ENCODE measurements around the gene DNAJB4.

The DNAJB4 gene

DNA sequence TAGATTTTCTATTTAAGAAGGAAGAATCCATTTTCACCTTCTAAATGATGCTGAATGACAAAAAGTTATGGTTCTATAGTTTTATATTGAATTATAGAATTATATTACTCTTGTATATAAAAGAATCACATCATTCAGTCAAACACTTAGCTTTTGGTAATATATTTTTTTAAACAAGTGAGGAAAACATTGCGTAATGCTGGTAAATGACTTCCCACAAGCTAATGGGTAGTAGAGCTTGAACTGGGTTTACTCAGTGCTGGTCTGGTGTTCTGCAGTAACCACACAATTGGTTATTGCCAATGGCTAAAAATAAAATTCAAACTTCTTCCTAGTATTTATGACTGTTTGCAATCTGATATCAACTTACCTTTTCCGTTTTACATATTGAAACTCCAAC lies 30.4 kb downstream of the DNAJB4 start:
- no peak overlapping the region for H3K4me3 ChIP-seq (IDR thresholded peaks at IDR 0.05; ENCODE audit: insufficient read depth, low read depth, low read length)
- H2AFZ ChIP-seq (ENCODE audit: low read depth), result no peak overlapping the region
- H3K27ac ChIP-seq, result no peak overlapping the region
- H3K4me1 ChIP-seq (ENCODE audit: low read depth, poor library complexity, severe bottlenecking), result no peaks in the 10 kb centered on the region
- no peak overlapping the region for H3K4me2 ChIP-seq
- no peak for TF ChIP-seq CTCF (conservative IDR thresholded peaks at IDR 0.05; ENCODE audit: low read depth, low read length)
- no peaks in the 10 kb centered on the region for H3K79me2 ChIP-seq (ENCODE audit: insufficient read depth, low read depth)
- H4K20me1 ChIP-seq (ENCODE audit: insufficient read depth), result no peaks in the 10 kb centered on the region
- no peaks in the 10 kb centered on the region for H3K36me3 ChIP-seq (ENCODE audit: insufficient read depth)
- no peak overlapping the region for H3K9ac ChIP-seq
- H3K27me3 ChIP-seq (ENCODE audit: insufficient read depth, low read depth), result no peaks in the 10 kb centered on the region

DNA sequence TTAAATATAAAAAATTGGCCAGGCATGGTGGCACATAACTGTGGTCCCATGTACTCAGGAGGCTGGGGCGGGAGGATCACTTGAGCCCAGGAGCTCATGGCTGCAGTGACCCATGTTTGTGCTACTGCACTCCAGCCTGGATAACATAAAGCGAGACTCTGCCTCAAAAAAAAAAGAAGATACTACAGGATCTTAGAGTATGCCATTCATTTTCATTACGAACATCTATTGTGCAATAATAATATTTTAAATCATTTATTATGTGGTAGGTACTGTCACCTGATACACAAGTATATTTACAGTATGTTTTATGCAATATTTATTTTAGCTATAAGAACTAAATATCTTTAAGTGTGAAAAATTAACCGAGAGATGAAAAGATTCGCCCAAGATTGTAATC lies 31.7 kb downstream of the DNAJB4 start:
- Histone ChIP-seq H3K36me3 (ENCODE audit: insufficient read depth) (no peaks in the 10 kb centered on the region), H3K4me1 (ENCODE audit: low read depth, poor library complexity, severe bottlenecking) (no peaks in the 10 kb centered on the region), H3K27ac (no peak overlapping the region), H3K27me3 (ENCODE audit: insufficient read depth, low read depth) (no peaks in the 10 kb centered on the region), H4K20me1 (ENCODE audit: insufficient read depth) (no peaks in the 10 kb centered on the region), H3K9ac (no peak overlapping the region), H2AFZ (ENCODE audit: low read depth) (no peak overlapping the region), H3K4me3 (IDR thresholded peaks at IDR 0.05; ENCODE audit: insufficient read depth, low read depth, low read length) (no peak overlapping the region), H3K4me2 (no peak overlapping the region), H3K79me2 (ENCODE audit: insufficient read depth, low read depth) (no peaks in the 10 kb centered on the region)
- TF ChIP-seq CTCF (conservative IDR thresholded peaks at IDR 0.05; ENCODE audit: low read depth, low read length), result no peak

- H3K9ac ChIP-seq, result no peak overlapping the region
- H3K27me3 ChIP-seq (ENCODE audit: insufficient read depth, low read depth), result no peaks in the 10 kb centered on the region
- H3K4me2 ChIP-seq, result no peak overlapping the region
- no peaks in the 10 kb centered on the region for H3K4me1 ChIP-seq (ENCODE audit: low read depth, poor library complexity, severe bottlenecking)
- H3K27ac ChIP-seq, result no peak overlapping the region
- H2AFZ ChIP-seq (ENCODE audit: low read depth), result no peak overlapping the region
- TF ChIP-seq CTCF (conservative IDR thresholded peaks at IDR 0.05; ENCODE audit: low read depth, low read length), result no peak
- no peaks in the 10 kb centered on the region for H4K20me1 ChIP-seq (ENCODE audit: insufficient read depth)
- H3K79me2 ChIP-seq (ENCODE audit: insufficient read depth, low read depth), result no peaks in the 10 kb centered on the region
- H3K4me3 ChIP-seq (IDR thresholded peaks at IDR 0.05; ENCODE audit: insufficient read depth, low read depth, low read length), result no peak overlapping the region
- H3K36me3 ChIP-seq (ENCODE audit: insufficient read depth), result no peaks in the 10 kb centered on the region
Observed at GRCh38 chr1:78038071-78038470, 33.3 kb downstream of the DNAJB4 start.

DNA sequence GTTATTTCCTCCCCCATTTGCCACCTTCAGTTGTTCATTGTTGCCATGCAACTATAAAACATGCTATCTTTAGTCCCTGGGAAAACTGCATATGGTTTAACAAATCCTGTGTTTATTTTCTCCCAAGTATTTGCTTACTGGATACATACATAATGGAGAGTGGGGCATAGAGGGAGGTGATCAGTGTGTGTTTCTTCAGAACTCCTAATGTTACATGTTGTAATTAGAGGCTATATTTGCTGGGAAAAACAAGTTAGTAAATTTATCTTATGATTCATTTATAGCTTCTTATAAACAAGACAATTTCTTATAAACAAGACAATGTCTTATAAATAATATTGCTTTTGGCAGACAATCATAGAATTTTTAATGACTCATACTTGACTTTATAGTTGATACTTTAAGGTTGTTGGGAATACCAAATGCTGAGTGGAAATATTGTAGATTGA lies 33.8 kb downstream of the DNAJB4 start:
- no peaks in the 10 kb centered on the region for H4K20me1 ChIP-seq (ENCODE audit: insufficient read depth)
- no peak overlapping the region for H3K27ac ChIP-seq
- H3K4me1 ChIP-seq (ENCODE audit: low read depth, poor library complexity, severe bottlenecking), result no peaks in the 10 kb centered on the region
- H3K27me3 ChIP-seq (ENCODE audit: insufficient read depth, low read depth), result no peaks in the 10 kb centered on the region
- no peak for TF ChIP-seq CTCF (conservative IDR thresholded peaks at IDR 0.05; ENCODE audit: low read depth, low read length)
- H3K9ac ChIP-seq, result no peak overlapping the region
- H2AFZ ChIP-seq (ENCODE audit: low read depth), result no peak overlapping the region
- H3K79me2 ChIP-seq (ENCODE audit: insufficient read depth, low read depth), result no peaks in the 10 kb centered on the region
- no peaks in the 10 kb centered on the region for H3K36me3 ChIP-seq (ENCODE audit: insufficient read depth)
- no peak overlapping the region for H3K4me2 ChIP-seq
- H3K4me3 ChIP-seq (IDR thresholded peaks at IDR 0.05; ENCODE audit: insufficient read depth, low read depth, low read length), result no peak overlapping the region

Measured in KMS-11 (cell line).